GM18498 (cell line): Measurements from ENCODE around the gene ERC1.
"Not testable (repeated sequence)": the region's sequence is repeated elsewhere in the genome, so short reads cannot be mapped to it uniquely, and the experiment has no call there.

Experiments
- ATAC-seq: cut with Tn5 transposase; IDR thresholded peaks from one replicate; pipeline ENCODE4 v1.9.1; 2021; ENCODE audit warnings: mild to moderate bottlenecking, moderate library complexity; ENCODE audit not compliant: unreplicated experiment

The ERC1 gene

DNA sequence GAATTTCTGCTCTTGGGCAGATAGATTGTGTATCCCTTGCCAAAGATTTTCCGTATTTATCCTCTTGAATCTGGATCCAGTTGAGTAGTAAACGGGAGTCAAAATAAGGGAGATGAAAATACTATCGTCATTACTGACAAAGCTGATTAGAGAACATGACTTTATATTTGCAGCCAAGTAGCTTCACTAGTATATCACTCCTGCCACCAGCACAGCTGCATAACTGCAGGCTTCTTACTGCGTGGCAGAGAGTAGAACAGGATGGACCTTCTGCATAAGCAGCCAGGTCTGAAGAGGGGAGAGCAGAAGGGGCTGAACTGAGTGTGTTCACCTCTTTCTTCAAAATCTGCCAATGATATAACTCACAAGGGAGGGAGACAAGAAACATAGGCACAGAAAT lies 319.6 kb downstream of the ERC1 start:
- no peak for ATAC-seq

- ATAC-seq: no peak
Measured at GRCh38 chr12:1311145-1311544, 320.1 kb downstream of the ERC1 start.

DNA sequence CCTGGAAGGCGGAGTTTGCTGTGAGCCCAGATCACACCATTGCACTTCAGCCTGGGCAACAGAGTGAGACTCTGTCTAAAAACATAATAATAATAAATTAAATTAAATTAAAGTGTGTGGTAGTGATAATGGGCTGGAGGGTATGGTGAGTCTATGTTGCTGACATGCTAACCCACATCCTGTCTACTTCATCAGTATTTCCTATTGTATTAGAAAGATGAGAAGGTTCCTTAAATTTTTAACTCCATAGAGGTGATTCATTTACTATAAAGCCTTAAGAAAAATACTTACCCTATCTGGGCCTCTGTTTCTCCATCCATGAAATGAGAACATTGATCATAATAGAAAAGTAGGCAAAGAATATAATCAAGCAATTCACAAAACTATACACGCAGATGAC lies 322.9 kb downstream of the ERC1 start:
- no peak for ATAC-seq

- no peak for ATAC-seq
Measured at GRCh38 chr12:1314523-1314922, 323.5 kb downstream of the ERC1 start.

DNA sequence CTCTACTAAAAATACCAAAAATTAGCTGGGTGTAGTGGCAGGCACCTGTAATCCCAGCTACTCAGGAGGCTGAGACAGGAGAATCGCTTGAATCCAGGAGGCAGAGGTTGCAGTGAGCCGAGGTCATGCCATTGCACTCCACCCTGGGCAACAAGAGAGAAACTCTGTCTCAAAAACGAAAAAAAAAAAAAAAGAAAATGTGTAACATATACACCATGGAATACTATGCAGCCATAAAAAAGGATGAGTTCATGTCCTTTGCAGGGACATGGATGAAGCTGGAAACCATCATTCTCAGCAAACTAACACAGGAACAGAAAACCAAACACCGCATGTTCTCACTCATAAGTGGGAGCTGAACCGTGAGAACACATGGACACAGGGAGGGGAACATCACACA lies 326.0 kb downstream of the ERC1 start:
- ATAC-seq: not testable (repeated sequence)

GRCh38 chr12:1318327-1319031 lies 327.5 kb downstream of the ERC1 start:
- no peak for ATAC-seq

GRCh38 chr12:1319212-1319611 lies 328.2 kb downstream of the ERC1 start:
- ATAC-seq: no peak

- no peak for ATAC-seq
Measured at GRCh38 chr12:1320021-1320420, 329.0 kb downstream of the ERC1 start.

GRCh38 chr12:1322821-1323220 lies 331.8 kb downstream of the ERC1 start:
- ATAC-seq: no peak

- no peak for ATAC-seq
Measured at GRCh38 chr12:1324099-1324498, 333.1 kb downstream of the ERC1 start.

DNA sequence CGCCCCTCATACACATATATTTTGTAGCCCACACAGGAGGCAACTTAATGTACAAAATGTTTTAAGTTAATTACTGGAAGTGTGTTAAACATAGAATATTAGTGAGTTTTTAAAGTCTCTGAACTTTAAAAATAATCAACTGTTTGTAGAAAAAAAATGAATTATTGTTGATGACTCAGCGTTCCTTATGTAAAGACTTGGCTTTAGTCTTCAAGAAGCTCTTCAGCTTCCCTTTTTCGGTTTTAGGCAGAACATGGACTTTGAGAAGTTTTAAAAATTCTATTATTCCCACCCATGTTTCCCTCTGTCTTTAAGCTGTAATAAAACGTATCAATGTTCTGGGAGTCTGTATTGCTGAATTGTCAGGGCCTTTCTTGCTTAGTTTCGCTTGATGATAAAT lies 333.9 kb downstream of the ERC1 start:
- no peak for ATAC-seq

GRCh38 chr12:1325666-1326065 lies 334.6 kb downstream of the ERC1 start:
- no peak for ATAC-seq

DNA sequence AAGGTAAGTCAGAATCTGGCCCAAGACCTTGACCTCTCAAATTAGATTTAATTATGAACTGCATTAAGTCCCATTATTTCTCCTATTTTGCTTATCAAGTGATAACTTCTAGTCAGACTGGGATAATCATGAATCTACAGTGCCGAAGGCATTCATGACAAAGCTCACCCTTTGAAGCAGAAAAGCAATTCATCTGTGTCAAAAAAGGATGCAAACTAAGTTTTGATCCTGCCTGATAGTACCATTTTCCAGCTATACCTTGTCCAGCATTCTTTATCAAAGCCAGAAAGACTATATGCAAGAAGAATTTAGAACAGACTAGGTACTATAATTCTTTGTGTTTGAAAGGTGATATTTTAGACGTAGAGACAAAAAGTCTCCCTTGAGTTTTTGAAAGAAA lies 335.2 kb downstream of the ERC1 start:
- no peak for ATAC-seq

DNA sequence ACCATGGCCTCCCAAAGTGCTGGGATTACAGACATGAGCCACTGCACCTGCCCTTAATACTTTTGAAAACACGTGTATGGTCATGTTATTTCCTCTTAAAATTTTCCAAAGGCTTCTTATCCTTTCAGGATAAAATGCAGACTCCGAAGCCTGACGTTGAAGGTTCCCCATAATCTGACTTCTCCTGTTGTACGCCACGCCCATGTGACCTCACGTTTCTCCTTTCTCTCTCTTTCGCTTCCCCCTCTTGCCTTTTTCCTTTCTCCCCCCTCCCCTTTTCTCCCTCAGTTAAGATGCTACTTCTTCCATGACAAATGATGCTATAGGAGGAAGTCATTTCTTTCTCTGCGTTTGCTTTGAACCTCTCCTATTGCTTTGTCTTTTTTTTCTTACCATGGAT lies 337.4 kb downstream of the ERC1 start:
- ATAC-seq: no peak

DNA sequence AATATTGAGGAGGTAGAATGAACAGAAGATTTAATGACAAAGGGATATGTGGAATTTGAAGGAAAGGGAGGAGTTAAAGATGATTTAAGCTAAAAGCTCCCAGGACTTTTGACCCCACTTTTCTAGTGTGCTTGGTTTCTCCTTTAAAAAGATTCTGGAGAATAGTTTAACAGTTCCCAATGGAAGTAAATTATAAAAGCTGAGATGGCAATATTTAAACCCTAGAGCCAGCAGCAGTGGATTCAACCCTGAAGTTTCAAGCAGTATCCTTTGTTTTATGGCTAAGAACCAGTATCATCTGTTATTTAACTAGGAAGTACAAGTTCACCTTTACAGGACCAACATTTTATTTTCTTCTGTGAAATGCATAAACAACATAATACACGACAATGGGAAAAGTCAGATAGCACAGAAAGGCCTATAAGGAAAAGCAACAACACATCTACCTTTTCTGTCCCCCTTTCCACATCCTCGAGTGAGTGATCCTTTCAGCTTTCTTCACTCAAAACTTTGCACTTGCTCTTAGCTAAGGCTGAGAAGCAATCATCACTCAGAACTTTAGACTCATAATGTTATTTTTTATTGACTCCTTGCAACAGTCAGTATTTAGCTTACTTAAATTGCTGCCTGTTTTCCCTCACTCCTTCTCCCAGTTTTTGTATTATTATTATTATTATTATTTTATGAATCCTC lies 338.9 kb downstream of the ERC1 start:
- no peak for ATAC-seq

- ATAC-seq: no peak
Measured at GRCh38 chr12:1330477-1330827, 339.4 kb downstream of the ERC1 start.

DNA sequence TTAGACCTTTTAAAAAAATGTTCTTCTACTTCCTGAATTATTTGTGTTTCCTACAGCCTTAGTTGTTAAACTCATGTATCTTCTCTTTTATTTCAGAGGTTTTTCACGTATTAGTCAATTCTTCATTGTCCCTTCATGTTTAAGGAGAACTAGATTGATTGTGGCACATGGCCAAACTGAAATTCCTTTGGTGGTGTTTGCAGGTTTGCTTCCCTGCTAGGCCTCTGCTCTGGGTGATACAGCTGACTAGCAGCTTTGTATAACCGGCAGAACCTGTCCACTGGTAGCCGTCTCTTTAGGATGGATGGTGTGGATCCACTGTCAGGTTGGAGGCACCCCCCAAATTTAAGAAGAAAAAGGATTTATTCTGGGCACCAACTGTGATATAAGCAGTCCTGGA lies 341.3 kb downstream of the ERC1 start:
- no peak for ATAC-seq

GRCh38 chr12:1338483-1339177 lies 347.6 kb downstream of the ERC1 start:
- no peak for ATAC-seq

- ATAC-seq: not testable (repeated sequence)
Measured at GRCh38 chr12:1339178-1339541, 348.1 kb downstream of the ERC1 start.

DNA sequence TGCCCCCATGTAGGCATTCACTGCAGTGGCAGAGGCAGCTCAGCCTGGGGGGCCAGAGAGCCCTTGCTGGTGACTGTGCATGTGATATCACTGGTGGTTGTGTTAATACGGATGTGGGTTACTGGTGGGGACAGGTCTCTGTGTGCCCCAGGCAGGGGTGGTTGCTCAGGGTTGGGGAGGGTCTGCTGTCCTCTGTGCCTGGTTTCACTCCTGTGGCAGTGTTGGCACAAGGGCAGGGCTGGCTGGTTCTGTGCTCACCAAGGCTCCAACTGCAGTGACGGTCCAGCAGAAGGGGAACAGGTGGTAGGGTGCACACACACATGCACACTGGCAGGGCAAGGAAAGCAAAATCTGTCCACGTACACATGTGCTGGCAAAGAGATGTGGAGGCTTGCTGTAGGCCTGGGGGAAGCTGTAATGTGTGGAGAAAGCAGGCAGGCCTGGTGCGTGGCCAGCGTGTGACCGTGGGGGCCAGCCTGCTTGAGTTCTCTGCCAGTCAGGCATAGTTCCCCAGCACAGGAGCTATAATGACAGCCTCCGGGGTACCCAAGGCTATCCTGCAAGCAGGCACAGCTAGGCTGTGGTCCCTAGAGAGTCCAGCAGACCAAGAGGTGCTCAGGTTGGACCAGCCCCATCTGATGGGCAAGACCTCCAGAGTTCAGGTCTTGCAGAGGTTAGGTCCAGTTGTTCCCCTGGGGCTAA lies 348.7 kb downstream of the ERC1 start:
- no peak for ATAC-seq

DNA sequence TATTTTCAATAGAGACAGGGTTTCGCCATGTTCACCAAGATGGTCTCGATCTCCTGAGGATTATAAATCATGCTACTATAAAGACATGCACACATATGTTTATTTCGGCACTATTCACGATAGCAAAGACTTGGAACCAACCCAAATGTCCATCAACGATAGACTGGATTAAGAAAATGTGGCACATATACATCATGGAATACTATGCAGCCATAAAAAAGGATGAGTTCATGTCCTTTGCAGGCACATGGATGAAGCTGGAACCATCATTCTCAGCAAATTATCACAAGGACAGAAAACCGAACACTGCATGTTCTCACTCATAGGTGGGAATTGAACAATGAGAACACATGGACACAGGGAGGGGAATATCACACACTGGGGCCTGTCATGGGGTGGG lies 350.2 kb downstream of the ERC1 start:
- not testable (repeated sequence) for ATAC-seq

- ATAC-seq: no peak
Measured at GRCh38 chr12:1343422-1343821, 352.4 kb downstream of the ERC1 start.
